Ovary (tissue), 9 donors: ENCODE data around the gene TAGLN. TPM values are rescaled to one million over a fixed set of nuclear protein-coding genes. Genes with fewer than 3 reads are reported as not detected.

ENCODE experiments used
- DNase-seq, 5 donors: peaks; one replicate each; pipeline ENCODE4 v3.0.0-alpha.2; 2019 to 2020
- H3K27ac ChIP-seq, 2 donors: fragments of 200-600 bp; one replicate each; pipeline versions ENCODE4 v1.5.1 to v1.8.0; 2019 to 2022
- H3K27me3 ChIP-seq: fragments of 200-600 bp; one replicate; pipeline ENCODE4 v1.8.0; 2022
- H3K36me3 ChIP-seq: fragments of 200-600 bp; sonication (generic); one replicate; pipeline ENCODE4 v1.5.1; 2019
- H3K4me1 ChIP-seq: one replicate; pipeline ENCODE4 v1.8.1; 2013; ENCODE audit warnings: mild to moderate bottlenecking, moderate library complexity; ENCODE audit not compliant: insufficient read depth
- H3K4me3 ChIP-seq: fragments of 200-600 bp; sonication (generic); one replicate; pipeline ENCODE4 v1.5.1; 2017
- H3K9me3 ChIP-seq, 2 donors: fragments of 200-600 bp in 1 of 2; sonication (generic) in 1 of 2; one replicate each; pipeline versions ENCODE4 v1.5.1 to v1.8.1; 2013 to 2019; ENCODE audit warnings: mild to moderate bottlenecking in 1 of 2, moderate library complexity in 1 of 2
- CTCF ChIP-seq, 3 donors: fragments of 450-650 bp in 2 of 3; fragments of 200-600 bp in 1 of 3; IDR thresholded peaks; one replicate each; pipeline versions ENCODE4 v1.5.1 to v1.8.0; 2016 to 2022; ENCODE audit warnings: antibody characterized with exemption in 3 of 3, mild to moderate bottlenecking in 1 of 3
- EP300 ChIP-seq: sonication (generic); formaldehyde crosslinking; IDR thresholded peaks from one replicate; pipeline ENCODE4 v1.6.1; 2017; ENCODE audit warnings: antibody characterized with exemption
- POLR2A ChIP-seq: fragments of 450-650 bp; IDR thresholded peaks from one replicate; pipeline ENCODE4 v1.6.1; 2017; ENCODE audit warnings: antibody characterized with exemption, mild to moderate bottlenecking, moderate library complexity
- WGBS, 3 donors: extraction: QIAGEN DNeasy Blood & Tissue Kit in 1 of 3; methylation state at CpG; one replicate each; pipeline versions ENCODE4 v1.1.5 to v1.1.7; 2013 to 2017; 5-methylcytosine and 5-hydroxymethylcytosine counted together
- intact Hi-C, 4 donors: fragments of 100-400 bp; cut with DNase I; formaldehyde crosslinking; loops; one replicate each; pipeline versions ENCODE4 v1.11.0 to v1.15.1; 2022 to 2023
- polyA plus RNA-seq, 2 donors: library from polyadenylated mRNA; stranded (reverse); fragments of 200-250 nt in 1 of 2; fragments of 350-450 nt in 1 of 2; fragmentation: Illumina TruSeq in 1 of 2; extraction: RNeasy Lipid Tissue Mini Kit (QIAGEN cat#74804) in 1 of 2; gene quantifications; one replicate each; pipeline ENCODE4 v1.2.3, GENCODE V29; 2013 to 2014
- total RNA-seq, 7 donors: library from RNA; depleted of rRNA in 2 of 7; stranded (reverse); fragments of >200 nt in 2 of 7; fragmentation: NEBNext Ultra II Directional in 3 of 7; extraction: Animal tissue kit (Norgen Biotek cat#: 25700) in 3 of 7; gene quantifications; one replicate each; pipeline versions ENCODE4 v1.1.0 to v1.2.4, GENCODE V29; 2016 to 2023
- donor health status: DM: no; HTN: no; CAD: no; lungs with moderate emphysema.
- donor health status: DM: no; HTN: no; CAD: no.
- donor health status: Bipolar disorder and iron deficiency.
- donor health status: DM: yes; HTN: yes; CAD: no.
- donor health status: DM: no; HTN: no; CAD: no.
- donor health status: DM: yes; HTN: yes; CAD: no.

The TAGLN gene
- total and polyA plus RNA-seq, 9 donors, result 491 to 3,307 (median 1,598) TPM

- H3K27ac ChIP-seq, result no peak overlapping the region
These were observed 11.4 kb downstream of the TAGLN start for GRCh38 chr11:117210620-117211019.

DNA sequence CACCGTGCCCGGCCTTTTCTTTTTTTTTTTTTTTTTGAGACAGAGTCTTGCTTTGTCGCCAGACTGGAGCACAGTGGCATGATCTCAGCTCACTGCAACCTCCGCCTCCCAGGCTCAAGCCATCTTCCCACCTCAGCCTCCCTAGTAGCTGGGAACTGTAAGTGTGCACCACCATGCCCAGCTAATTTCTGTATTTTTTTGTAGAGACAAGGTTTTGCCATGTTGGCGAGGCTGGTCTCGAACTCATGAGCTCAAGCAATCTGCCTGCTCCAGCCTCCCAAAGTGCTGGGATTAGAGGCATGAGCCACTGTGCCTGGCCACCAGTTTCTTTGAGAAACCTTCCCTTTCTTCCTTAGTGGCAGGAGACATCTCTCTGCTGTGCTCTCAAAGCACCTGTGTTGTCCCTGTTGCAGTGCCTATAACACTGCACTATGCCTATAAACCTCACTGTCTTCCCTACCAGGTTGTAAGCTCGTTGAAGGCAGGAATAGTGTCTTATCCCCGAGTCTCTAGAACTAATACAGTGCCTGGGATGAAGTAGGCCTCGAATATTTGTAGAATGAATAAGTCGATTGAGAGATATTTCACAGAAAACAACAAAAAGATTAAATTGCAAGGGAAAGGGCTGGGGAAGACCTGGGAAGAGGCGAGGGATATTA is 13.7 kb downstream of the TAGLN start:
- Histone ChIP-seq H3K36me3 (no peaks in the 10 kb centered on the region), H3K4me1 (peaks cover 10% of the 10 kb centered on the region), H3K27ac (no peak overlapping the region), H3K27me3 (no peaks in the 10 kb centered on the region), H3K9me3 (no peaks in the 10 kb centered on the region), H3K4me3 (no peak overlapping the region)
- 94 to 96% (median 94%) methylated on average over 11 of the region's 11 CpGs for WGBS, 3 donors
- intact Hi-C loops, result no loop called here
- TF ChIP-seq CTCF (IDR thresholded peaks at IDR 0.05) (no peak), EP300 (no peak), POLR2A (no peak)
- DNase-seq, result peak in 1 of 5 donors; percentile 10

More at GRCh38 chr11:117210620-117211019, 11.4 kb downstream of the TAGLN start:
- no peaks in the 10 kb centered on the region for H3K9me3 ChIP-seq
- no peak for TF ChIP-seq EP300
- no peak for TF ChIP-seq POLR2A
- no peak for TF ChIP-seq CTCF (IDR thresholded peaks at IDR 0.05)
- no peaks in the 10 kb centered on the region for H3K27me3 ChIP-seq
- intact Hi-C loops, result no loop called here
- H3K4me3 ChIP-seq, result no peak overlapping the region
- no peak for DNase-seq
- 94 to 98% (median 97%) methylated on average over 3 of the region's 3 CpGs for WGBS, 3 donors
- H3K36me3 ChIP-seq, result no peaks in the 10 kb centered on the region
- peaks cover 3% of the 10 kb centered on the region for H3K4me1 ChIP-seq

DNA sequence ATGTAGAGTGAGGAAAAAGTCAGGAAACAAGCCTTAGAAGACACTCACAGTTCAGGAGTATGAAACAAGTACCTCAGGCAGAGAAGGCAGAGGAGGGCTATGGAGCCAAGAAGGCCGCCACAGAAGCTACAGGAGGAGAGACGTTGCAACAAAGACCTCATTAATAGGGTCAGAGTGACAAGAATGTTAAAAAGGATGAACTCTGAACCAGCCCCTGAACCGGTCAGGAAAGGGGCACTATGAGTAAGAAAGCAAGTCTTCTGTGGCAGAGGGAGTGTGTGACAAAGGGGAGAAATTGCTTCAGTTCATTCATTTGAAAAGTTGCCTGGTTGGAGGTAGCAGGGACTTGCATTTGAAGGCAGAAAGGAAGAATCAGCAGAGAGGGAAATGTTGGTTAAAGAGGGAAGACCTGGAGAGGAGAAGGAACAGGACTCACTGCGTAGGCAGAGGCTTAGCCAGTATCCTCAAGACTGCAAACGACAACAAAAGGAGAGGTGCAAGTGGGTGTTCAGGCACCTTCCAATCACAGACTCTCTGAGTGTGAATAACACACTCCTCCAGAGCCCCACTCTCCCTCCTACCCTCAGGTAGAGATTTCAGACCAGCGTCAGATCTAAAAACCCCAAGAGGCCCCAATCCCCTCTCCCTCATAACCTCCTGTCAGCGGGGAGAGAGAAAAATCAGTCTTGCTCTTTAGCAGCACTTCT is 15.4 kb downstream of the TAGLN start:
- 83 to 88% (median 86%) methylated on average over 7 of the region's 7 CpGs for WGBS, 3 donors
- intact Hi-C loops, result no loop called here
- Histone ChIP-seq H3K27ac (no peak overlapping the region), H3K4me3 (no peak overlapping the region), H3K27me3 (no peaks in the 10 kb centered on the region), H3K36me3 (no peaks in the 10 kb centered on the region), H3K9me3 (no peaks in the 10 kb centered on the region), H3K4me1 (peaks cover 24% of the 10 kb centered on the region)
- TF ChIP-seq CTCF (IDR thresholded peaks at IDR 0.05) (no peak), EP300 (no peak), POLR2A (no peak)
- DNase-seq, result no peak

GRCh38 chr11:117217141-117218084 is 18.2 kb downstream of the TAGLN start:
- no peak overlapping the region for H3K4me3 ChIP-seq
- H3K36me3 ChIP-seq, result no peaks in the 10 kb centered on the region
- intact Hi-C loops, result loop anchor here in 1 of 4 donors (2.0 kb wide), 1 partner anchor 19 kb away; the partner anchor contains the start of gene TAGLN

More at GRCh38 chr11:117217141-117218084, 18.2 kb downstream of the TAGLN start:
- H3K27me3 ChIP-seq, result no peaks in the 10 kb centered on the region
- H3K9me3 ChIP-seq, result no peaks in the 10 kb centered on the region
- WGBS, 3 donors, result 24 to 29% (median 24%) methylated on average over 11 of the region's 11 CpGs
- peaks cover 44% of the 10 kb centered on the region for H3K4me1 ChIP-seq
- peak overlapping the region; percentile 78 to 86 for H3K27ac ChIP-seq
- TF ChIP-seq CTCF (IDR thresholded peaks at IDR 0.05), result no peak
- peak; percentile 87 for TF ChIP-seq EP300
- DNase-seq, result peak in 3 of 5 donors; percentile 24 to 37 (median 29)
